GM12892 (cell line): ENCODE data around the gene HMGCS2.
"Not testable (repeated sequence)": the region's sequence is repeated elsewhere in the genome, so short reads cannot be mapped to it uniquely, and the experiment has no call there.

Source experiments
- DNase-seq: peaks from one replicate; pipeline ENCODE4 v3.0.0; 2011; ENCODE audit not compliant: insufficient read length
- FAIRE-seq: peaks from 2 replicates; lab custom pipeline; 2011; peaks lifted over from hg19 to GRCh38; lab: Jason Lieb, UNC
- POLR2A ChIP-seq: IDR thresholded peaks from 2 replicates; pipeline ENCODE4 v1.6.1; 2011; ENCODE audit warnings: low read depth, low read length, control low read depth
- POLR2AphosphoS5 ChIP-seq: IDR thresholded peaks from 2 replicates; pipeline ENCODE4 v1.6.1; 2011; ENCODE audit warnings: low read depth, low read length, control low read depth
- TAF1 ChIP-seq: IDR thresholded peaks from 2 replicates; pipeline ENCODE4 v1.6.1; 2011; ENCODE audit warnings: low read depth, mild to moderate bottlenecking, control low read depth, low read length, borderline replicate concordance

HMGCS2 gene

DNA sequence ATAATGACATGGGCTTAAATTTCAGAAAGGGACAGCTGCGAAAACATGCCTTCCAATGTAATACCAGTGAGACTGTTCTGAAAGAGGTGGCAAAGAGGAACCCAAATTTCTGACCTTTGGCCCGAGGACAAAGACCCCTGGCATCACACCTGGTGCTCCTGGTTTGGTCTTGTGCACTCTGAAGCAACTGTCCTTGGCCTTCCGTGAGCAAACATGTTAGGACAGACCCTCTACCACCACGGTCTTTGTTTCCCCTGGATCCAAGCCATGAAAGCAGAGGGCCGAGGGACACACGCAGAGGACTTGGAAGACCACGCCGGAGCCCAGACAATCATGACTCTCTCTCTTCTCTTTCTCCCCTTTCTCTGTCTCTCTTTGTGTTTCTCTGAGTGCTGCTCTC lies 36.5 kb upstream of the HMGCS2 start:
- no peak for DNase-seq
- no peak for FAIRE-seq

GRCh38 chr1:119799599-119800177 lies 31.0 kb upstream of the HMGCS2 start:
- FAIRE-seq: no peak
- DNase-seq: no peak
- TF ChIP-seq TAF1 (no peak), POLR2A (no peak), POLR2AphosphoS5 (no peak)

More for the DNA sequence above, 36.5 kb upstream of the HMGCS2 start:
- TF ChIP-seq POLR2AphosphoS5 (no peak), TAF1 (no peak), POLR2A (no peak)

DNA sequence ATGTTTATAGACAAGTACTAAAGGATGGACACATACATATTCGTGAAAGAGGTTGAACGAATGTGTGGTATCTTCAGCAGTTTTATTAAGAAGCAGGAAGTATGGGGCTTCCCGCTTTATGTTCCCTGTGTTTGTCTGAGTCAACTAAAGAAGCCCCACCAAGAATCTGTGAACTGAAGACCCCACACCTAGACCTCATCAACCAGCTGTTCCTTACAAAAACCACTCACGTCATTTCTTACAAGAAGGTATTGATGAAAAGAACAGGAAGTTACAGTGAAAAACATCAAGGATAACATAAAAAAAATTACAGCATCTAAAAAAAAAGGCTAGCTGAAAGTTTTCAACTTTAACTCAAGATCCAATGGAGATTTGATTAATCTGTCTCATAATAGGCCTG lies 30.3 kb upstream of the HMGCS2 start:
- TF ChIP-seq TAF1 (no peak), POLR2AphosphoS5 (no peak), POLR2A (no peak)
- FAIRE-seq (no peak), DNase-seq (no peak)

DNA sequence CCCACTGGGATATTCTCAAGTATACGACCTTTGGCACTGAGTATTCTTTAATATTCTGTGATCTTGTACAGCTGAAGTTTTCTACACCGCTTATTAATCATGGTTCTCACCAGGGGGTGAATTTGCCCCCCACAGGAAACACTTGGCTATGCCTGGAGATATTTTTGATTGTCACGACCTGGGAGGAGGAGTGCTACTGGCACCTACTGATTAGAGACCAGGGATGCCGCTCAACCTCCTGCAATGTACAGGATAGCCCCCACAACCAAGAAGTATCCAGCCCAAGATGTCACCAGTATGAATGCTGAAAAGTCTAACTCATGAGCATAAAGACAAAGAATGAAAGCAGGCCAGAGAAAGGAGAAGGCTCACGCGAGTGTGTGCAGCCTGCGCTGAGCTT lies 28.9 kb upstream of the HMGCS2 start:
- DNase-seq (no peak), FAIRE-seq (no peak)

DNA sequence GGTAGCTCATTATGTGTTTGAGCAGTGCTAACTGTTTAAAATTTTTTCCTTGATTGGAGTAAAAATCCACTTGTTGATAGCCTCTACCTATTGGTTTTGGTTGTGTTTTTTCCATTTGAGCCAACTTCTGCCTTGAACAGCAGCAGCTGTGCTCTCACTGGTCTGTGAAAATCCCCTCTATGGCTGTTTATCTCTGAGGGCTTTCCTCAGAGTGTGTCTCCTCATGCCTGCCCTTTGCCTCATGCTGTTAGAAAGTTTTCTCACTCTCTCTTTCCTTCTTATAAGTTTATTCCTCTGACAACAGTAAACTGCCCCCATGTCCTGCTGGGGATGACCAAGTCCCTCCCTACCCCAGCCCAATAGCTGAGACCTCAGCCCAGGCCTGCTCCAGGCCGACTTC lies 28.5 kb upstream of the HMGCS2 start:
- no peak for FAIRE-seq
- no peak for TF ChIP-seq POLR2AphosphoS5
- TF ChIP-seq TAF1: no peak
- TF ChIP-seq POLR2A: no peak
- no peak for DNase-seq

More for the DNA sequence above, 28.9 kb upstream of the HMGCS2 start:
- TF ChIP-seq POLR2AphosphoS5: no peak
- no peak for TF ChIP-seq POLR2A
- TF ChIP-seq TAF1: no peak

DNA sequence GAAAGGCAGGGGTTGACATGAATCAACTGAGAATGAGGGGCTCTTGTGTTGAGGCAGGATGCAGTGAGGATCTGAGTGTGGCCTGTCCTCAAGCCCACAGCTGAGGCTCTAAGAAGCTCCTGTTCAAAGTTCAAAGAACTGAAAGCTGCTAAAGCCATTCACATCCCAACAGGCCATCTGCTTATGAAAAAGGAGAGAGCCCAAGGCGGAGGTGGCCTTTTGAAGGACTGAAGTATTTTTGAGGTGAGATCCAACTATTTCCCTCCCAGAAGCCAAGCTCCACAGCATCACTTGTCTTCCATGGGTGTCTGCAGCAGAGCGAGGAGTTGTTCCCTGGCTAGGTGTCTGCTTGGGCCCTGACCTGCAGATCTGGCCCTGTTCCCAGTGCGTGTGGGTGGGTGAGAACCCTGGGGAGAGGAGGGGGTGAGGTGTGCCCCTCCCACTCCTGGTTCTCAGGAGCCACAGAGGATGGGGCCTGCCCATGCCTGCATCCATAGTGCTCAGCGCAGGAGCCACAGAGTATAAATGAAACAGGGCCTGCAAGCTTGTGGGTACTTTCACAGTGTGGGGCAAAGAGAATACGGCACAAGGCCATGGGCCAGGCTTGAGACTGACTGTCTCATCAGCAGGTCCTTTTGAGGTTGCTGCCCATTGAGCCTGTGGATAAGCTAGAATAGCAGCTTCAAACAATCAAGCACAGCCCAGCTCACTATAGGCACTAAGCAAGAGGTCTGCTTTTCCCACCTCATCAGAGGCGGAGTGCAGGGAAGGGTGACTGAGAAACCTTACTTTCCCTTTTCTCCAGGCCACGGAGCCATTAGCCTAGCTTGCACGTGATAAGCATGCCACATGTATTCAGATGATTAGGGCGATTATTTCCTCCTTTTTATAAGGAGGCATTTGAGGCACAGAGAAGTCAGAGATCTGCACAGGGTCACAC lies 26.8 kb upstream of the HMGCS2 start:
- no peak for DNase-seq
- FAIRE-seq: no peak
- TF ChIP-seq POLR2AphosphoS5: no peak
- TF ChIP-seq TAF1: no peak
- no peak for TF ChIP-seq POLR2A

DNA sequence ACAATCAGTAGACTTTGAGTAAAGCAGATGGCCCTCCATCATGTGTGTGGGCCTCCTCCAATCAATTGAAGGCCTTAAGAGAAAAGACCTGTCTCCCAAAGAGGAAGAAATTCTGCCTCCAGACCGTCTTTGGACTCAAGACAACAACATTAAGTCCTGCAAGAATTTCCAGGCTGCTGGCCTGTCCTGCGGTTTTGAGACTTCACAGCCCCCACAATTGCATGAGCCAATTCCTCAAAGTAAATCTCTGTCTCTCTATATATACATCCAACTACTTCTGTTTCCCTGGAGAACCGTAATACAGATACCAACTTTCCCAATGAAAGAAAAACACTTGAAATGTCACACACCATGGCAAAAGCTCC lies 26.2 kb upstream of the HMGCS2 start:
- no peak for TF ChIP-seq POLR2AphosphoS5
- no peak for TF ChIP-seq TAF1
- no peak for TF ChIP-seq POLR2A
- FAIRE-seq: no peak
- no peak for DNase-seq

GRCh38 chr1:119794230-119794875 lies 25.6 kb upstream of the HMGCS2 start:
- TF ChIP-seq POLR2AphosphoS5: no peak
- no peak for TF ChIP-seq TAF1
- no peak for TF ChIP-seq POLR2A
- FAIRE-seq (no peak), DNase-seq (no peak)

DNA sequence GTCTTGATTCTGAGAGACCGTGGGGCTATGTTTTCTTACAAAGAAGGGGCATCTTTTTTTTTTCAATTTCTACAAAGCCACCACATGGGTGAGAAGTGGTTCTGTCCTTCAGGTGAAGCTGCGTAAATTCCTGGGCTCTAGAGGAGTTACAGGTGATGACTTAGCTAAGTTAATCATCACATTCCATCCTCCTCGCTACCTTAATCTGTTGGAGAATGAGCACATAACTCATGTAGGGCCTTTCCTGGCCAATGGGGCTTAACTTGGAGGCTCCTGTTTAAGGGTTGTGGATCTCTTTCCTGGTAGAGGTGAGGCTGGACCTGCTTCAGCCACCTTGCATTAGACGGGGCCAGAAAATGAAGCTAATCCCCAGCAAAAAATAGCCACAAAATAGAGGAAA lies 22.7 kb upstream of the HMGCS2 start:
- no peak for DNase-seq
- no peak for FAIRE-seq
- TF ChIP-seq POLR2A (no peak), TAF1 (no peak), POLR2AphosphoS5 (no peak)

GRCh38 chr1:119790451-119791198 lies 21.9 kb upstream of the HMGCS2 start:
- TF ChIP-seq TAF1 (no peak), POLR2A (no peak), POLR2AphosphoS5 (no peak)
- no peak for FAIRE-seq
- no peak for DNase-seq

DNA sequence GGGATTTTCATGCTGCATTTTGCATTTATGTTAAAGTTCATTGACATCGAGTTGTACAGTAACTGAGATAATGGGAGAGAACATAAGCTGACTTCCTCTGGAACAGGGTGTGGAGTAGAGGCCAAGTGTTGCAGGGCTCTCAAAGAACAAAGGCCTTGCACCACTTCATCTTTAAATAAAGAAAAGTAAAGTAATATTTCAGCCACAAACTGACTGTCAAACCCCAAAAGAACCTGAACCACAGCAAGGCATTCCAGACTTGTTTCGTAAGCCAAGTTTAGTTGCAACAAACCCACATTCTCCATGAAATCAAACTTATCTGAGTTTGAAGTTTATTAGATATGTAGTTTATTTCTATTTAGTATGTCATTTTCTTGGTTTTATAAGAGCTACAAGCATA lies 19.1 kb upstream of the HMGCS2 start:
- FAIRE-seq (peak; percentile 30), DNase-seq (no peak)
- TF ChIP-seq POLR2AphosphoS5 (no peak), TAF1 (no peak), POLR2A (no peak)

DNA sequence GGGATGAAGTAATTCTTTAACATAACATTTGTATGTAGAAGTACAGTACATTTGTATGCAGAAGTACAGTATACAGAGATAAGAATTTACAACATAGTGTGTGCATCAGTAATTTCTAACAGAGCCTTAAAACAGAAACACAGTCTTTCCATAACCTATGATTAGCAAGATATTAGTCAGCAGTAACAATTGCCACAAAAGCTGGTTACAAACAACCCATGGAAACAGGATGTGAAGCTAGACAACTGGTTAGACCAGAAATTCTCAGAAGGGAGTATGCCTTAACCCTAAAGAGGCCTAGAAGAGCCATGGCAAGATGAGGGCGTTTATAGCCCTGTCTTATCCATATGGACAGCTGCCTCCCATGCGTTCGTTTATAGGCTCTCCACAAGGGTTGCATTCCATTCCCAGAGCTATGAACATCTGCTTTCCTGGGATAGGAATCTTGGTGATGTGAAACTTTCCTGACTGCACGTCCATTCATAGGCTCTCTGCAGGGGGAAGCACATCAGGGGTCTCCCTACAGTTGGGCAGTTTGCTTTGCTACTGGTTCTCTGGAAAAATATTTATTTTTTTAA lies 17.9 kb upstream of the HMGCS2 start:
- DNase-seq, FAIRE-seq: not testable (repeated sequence)

- FAIRE-seq, DNase-seq: not testable (repeated sequence)
These were observed 17.3 kb upstream of the HMGCS2 start for GRCh38 chr1:119786046-119786445.
